ENCODE measurements around the gene NUTM1. TPM values are rescaled to one million over a fixed set of nuclear protein-coding genes. Genes with fewer than 3 reads are reported as not detected.
"Not testable (repeated sequence)": the region's sequence is repeated elsewhere in the genome, so short reads cannot be mapped to it uniquely, and the experiment has no call there.

NUTM1 gene
- total and polyA plus RNA-seq, 2 donors: 0.02 TPM; not detected in 1

GRCh38 chr15:34348735-34349300 lies 5.7 kb downstream of the NUTM1 start:
- H3K36me3 ChIP-seq (ENCODE audit: control insufficient read depth in 2 of 2, insufficient read depth in 2 of 2, low read length in 1 of 2): peaks cover 0 to 5% of the 10 kb centered on the region in 2 donors
- 86% methylated on average over 1 of the region's 1 CpG for WGBS
- H3K27ac ChIP-seq (ENCODE audit: low read depth in 1 of 2, low read length in 1 of 2): no peak overlapping the region
- H3K4me1 ChIP-seq (ENCODE audit: control insufficient read depth in 2 of 2, insufficient read depth in 2 of 2, low read length in 2 of 2): no peaks in the 10 kb centered on the region
- no peaks in the 10 kb centered on the region for H3K27me3 ChIP-seq (ENCODE audit: control insufficient read depth in 2 of 2, insufficient read depth in 1 of 2, low read length in 1 of 2)
- no peaks in the 10 kb centered on the region for H3K9me3 ChIP-seq (ENCODE audit: control insufficient read depth in 2 of 2, insufficient read depth in 1 of 2, low read length in 1 of 2)
- DNase-seq (ENCODE audit: low read depth in 6 of 9, low spot score in 9 of 9): no peak
- H3K4me3 ChIP-seq (ENCODE audit: low read length in 2 of 2): no peak overlapping the region

GRCh38 chr15:34349769-34350168 lies 6.7 kb downstream of the NUTM1 start:
- Histone ChIP-seq H3K4me3 (ENCODE audit: low read length in 2 of 2) (no peak overlapping the region), H3K4me1 (ENCODE audit: control insufficient read depth in 2 of 2, insufficient read depth in 2 of 2, low read length in 2 of 2) (no peaks in the 10 kb centered on the region), H3K27ac (ENCODE audit: low read depth in 1 of 2, low read length in 1 of 2) (no peak overlapping the region), H3K9me3 (ENCODE audit: control insufficient read depth in 2 of 2, insufficient read depth in 1 of 2, low read length in 1 of 2) (no peaks in the 10 kb centered on the region), H3K27me3 (ENCODE audit: control insufficient read depth in 2 of 2, insufficient read depth in 1 of 2, low read length in 1 of 2) (no peaks in the 10 kb centered on the region), H3K36me3 (ENCODE audit: control insufficient read depth in 2 of 2, insufficient read depth in 2 of 2, low read length in 1 of 2) (peaks cover 0 to 6% of the 10 kb centered on the region in 2 donors)
- DNase-seq (ENCODE audit: low read depth in 6 of 9, low spot score in 9 of 9): no peak
- 91% methylated on average over 4 of the region's 4 CpGs for WGBS

- H3K9me3 ChIP-seq (ENCODE audit: control insufficient read depth in 2 of 2, insufficient read depth in 1 of 2, low read length in 1 of 2); H3K4me1 ChIP-seq (ENCODE audit: control insufficient read depth in 2 of 2, insufficient read depth in 2 of 2, low read length in 2 of 2); DNase-seq (ENCODE audit: low read depth in 6 of 9, low spot score in 9 of 9); H3K27me3 ChIP-seq (ENCODE audit: control insufficient read depth in 2 of 2, insufficient read depth in 1 of 2, low read length in 1 of 2); H3K4me3 ChIP-seq (ENCODE audit: low read length in 2 of 2); H3K27ac ChIP-seq (ENCODE audit: low read depth in 1 of 2, low read length in 1 of 2): not testable (repeated sequence)
- peaks cover 4 to 27% of the 10 kb centered on the region in 2 donors for H3K36me3 ChIP-seq (ENCODE audit: control insufficient read depth in 2 of 2, insufficient read depth in 2 of 2, low read length in 1 of 2)
- WGBS: 97% methylated on average over 12 of the region's 12 CpGs
These were observed 9.9 kb downstream of the NUTM1 start for GRCh38 chr15:34352996-34353395.

- Histone ChIP-seq H3K36me3 (ENCODE audit: control insufficient read depth in 2 of 2, insufficient read depth in 2 of 2, low read length in 1 of 2) (peaks cover 8 to 32% of the 10 kb centered on the region in 2 donors), H3K27ac (ENCODE audit: low read depth in 1 of 2, low read length in 1 of 2) (no peak overlapping the region), H3K4me1 (ENCODE audit: control insufficient read depth in 2 of 2, insufficient read depth in 2 of 2, low read length in 2 of 2) (no peaks in the 10 kb centered on the region), H3K4me3 (ENCODE audit: low read length in 2 of 2) (no peak overlapping the region), H3K27me3 (ENCODE audit: control insufficient read depth in 2 of 2, insufficient read depth in 1 of 2, low read length in 1 of 2) (no peaks in the 10 kb centered on the region), H3K9me3 (ENCODE audit: control insufficient read depth in 2 of 2, insufficient read depth in 1 of 2, low read length in 1 of 2) (no peaks in the 10 kb centered on the region)
- WGBS: 95% methylated on average over 2 of the region's 2 CpGs
- DNase-seq (ENCODE audit: low read depth in 6 of 9, low spot score in 9 of 9): no peak
These were observed 10.5 kb downstream of the NUTM1 start for GRCh38 chr15:34353627-34354026.

GRCh38 chr15:34354286-34354685 lies 11.2 kb downstream of the NUTM1 start:
- Histone ChIP-seq H3K27ac (ENCODE audit: low read depth in 1 of 2, low read length in 1 of 2) (no peak overlapping the region), H3K9me3 (ENCODE audit: control insufficient read depth in 2 of 2, insufficient read depth in 1 of 2, low read length in 1 of 2) (no peaks in the 10 kb centered on the region), H3K4me3 (ENCODE audit: low read length in 2 of 2) (no peak overlapping the region), H3K4me1 (ENCODE audit: control insufficient read depth in 2 of 2, insufficient read depth in 2 of 2, low read length in 2 of 2) (no peaks in the 10 kb centered on the region), H3K36me3 (ENCODE audit: control insufficient read depth in 2 of 2, insufficient read depth in 2 of 2, low read length in 1 of 2) (peaks cover 9 to 37% of the 10 kb centered on the region in 2 donors), H3K27me3 (ENCODE audit: control insufficient read depth in 2 of 2, insufficient read depth in 1 of 2, low read length in 1 of 2) (no peaks in the 10 kb centered on the region)
- 98% methylated on average over 7 of the region's 7 CpGs for WGBS
- no peak for DNase-seq (ENCODE audit: low read depth in 6 of 9, low spot score in 9 of 9)

- H3K9me3 ChIP-seq (ENCODE audit: control insufficient read depth in 2 of 2, insufficient read depth in 1 of 2, low read length in 1 of 2): no peaks in the 10 kb centered on the region
- 97% methylated on average over 9 of the region's 9 CpGs for WGBS
These were observed 12.1 kb downstream of the NUTM1 start for GRCh38 chr15:34355241-34355640.

GRCh38 chr15:34357653-34358052 lies 14.5 kb downstream of the NUTM1 start:
- Histone ChIP-seq H3K4me1 (ENCODE audit: control insufficient read depth in 2 of 2, insufficient read depth in 2 of 2, low read length in 2 of 2) (no peaks in the 10 kb centered on the region), H3K27ac (ENCODE audit: low read depth in 1 of 2, low read length in 1 of 2) (no peak overlapping the region), H3K36me3 (ENCODE audit: control insufficient read depth in 2 of 2, insufficient read depth in 2 of 2, low read length in 1 of 2) (peaks cover 28 to 57% of the 10 kb centered on the region in 2 donors), H3K9me3 (ENCODE audit: control insufficient read depth in 2 of 2, insufficient read depth in 1 of 2, low read length in 1 of 2) (no peaks in the 10 kb centered on the region), H3K27me3 (ENCODE audit: control insufficient read depth in 2 of 2, insufficient read depth in 1 of 2, low read length in 1 of 2) (no peaks in the 10 kb centered on the region), H3K4me3 (ENCODE audit: low read length in 2 of 2) (no peak overlapping the region)
- WGBS: 95% methylated on average over 1 of the region's 1 CpG
- no peak for DNase-seq (ENCODE audit: low read depth in 6 of 9, low spot score in 9 of 9)

More at GRCh38 chr15:34355241-34355640, 12.1 kb downstream of the NUTM1 start:
- Histone ChIP-seq H3K27ac (ENCODE audit: low read depth in 1 of 2, low read length in 1 of 2) (no peak overlapping the region), H3K27me3 (ENCODE audit: control insufficient read depth in 2 of 2, insufficient read depth in 1 of 2, low read length in 1 of 2) (no peaks in the 10 kb centered on the region), H3K4me1 (ENCODE audit: control insufficient read depth in 2 of 2, insufficient read depth in 2 of 2, low read length in 2 of 2) (no peaks in the 10 kb centered on the region), H3K36me3 (ENCODE audit: control insufficient read depth in 2 of 2, insufficient read depth in 2 of 2, low read length in 1 of 2) (peaks cover 18 to 47% of the 10 kb centered on the region in 2 donors), H3K4me3 (ENCODE audit: low read length in 2 of 2) (no peak overlapping the region)
- DNase-seq (ENCODE audit: low read depth in 6 of 9, low spot score in 9 of 9): no peak

- DNase-seq (ENCODE audit: low read depth in 6 of 9, low spot score in 9 of 9): no peak
- 97% methylated on average over 3 of the region's 3 CpGs for WGBS
- Histone ChIP-seq H3K4me3 (ENCODE audit: low read length in 2 of 2) (no peak overlapping the region), H3K27me3 (ENCODE audit: control insufficient read depth in 2 of 2, insufficient read depth in 1 of 2, low read length in 1 of 2) (no peaks in the 10 kb centered on the region), H3K36me3 (ENCODE audit: control insufficient read depth in 2 of 2, insufficient read depth in 2 of 2, low read length in 1 of 2) (peaks cover 33 to 57% of the 10 kb centered on the region in 2 donors), H3K9me3 (ENCODE audit: control insufficient read depth in 2 of 2, insufficient read depth in 1 of 2, low read length in 1 of 2) (no peaks in the 10 kb centered on the region), H3K4me1 (ENCODE audit: control insufficient read depth in 2 of 2, insufficient read depth in 2 of 2, low read length in 2 of 2) (no peaks in the 10 kb centered on the region), H3K27ac (ENCODE audit: low read depth in 1 of 2, low read length in 1 of 2) (no peak overlapping the region)
These were observed 15.3 kb downstream of the NUTM1 start for GRCh38 chr15:34358367-34358766.

GRCh38 chr15:34358948-34359347 lies 15.8 kb downstream of the NUTM1 start:
- Histone ChIP-seq H3K4me3 (ENCODE audit: low read length in 2 of 2) (no peak overlapping the region), H3K27me3 (ENCODE audit: control insufficient read depth in 2 of 2, insufficient read depth in 1 of 2, low read length in 1 of 2) (no peaks in the 10 kb centered on the region), H3K9me3 (ENCODE audit: control insufficient read depth in 2 of 2, insufficient read depth in 1 of 2, low read length in 1 of 2) (no peaks in the 10 kb centered on the region), H3K4me1 (ENCODE audit: control insufficient read depth in 2 of 2, insufficient read depth in 2 of 2, low read length in 2 of 2) (no peaks in the 10 kb centered on the region), H3K27ac (ENCODE audit: low read depth in 1 of 2, low read length in 1 of 2) (no peak overlapping the region), H3K36me3 (ENCODE audit: control insufficient read depth in 2 of 2, insufficient read depth in 2 of 2, low read length in 1 of 2) (peaks cover 36 to 55% of the 10 kb centered on the region in 2 donors)
- no peak for DNase-seq (ENCODE audit: low read depth in 6 of 9, low spot score in 9 of 9)
- 99% methylated on average over 4 of the region's 4 CpGs for WGBS

Measured in thymus (tissue), 11 donors.